Measurements from ENCODE around the gene GSC2. TPM values are rescaled to one million over a fixed set of nuclear protein-coding genes. Genes with fewer than 3 reads are reported as not detected.

The GSC2 gene
- total RNA-seq, 2 donors from 2014 or later = not detected

DNA sequence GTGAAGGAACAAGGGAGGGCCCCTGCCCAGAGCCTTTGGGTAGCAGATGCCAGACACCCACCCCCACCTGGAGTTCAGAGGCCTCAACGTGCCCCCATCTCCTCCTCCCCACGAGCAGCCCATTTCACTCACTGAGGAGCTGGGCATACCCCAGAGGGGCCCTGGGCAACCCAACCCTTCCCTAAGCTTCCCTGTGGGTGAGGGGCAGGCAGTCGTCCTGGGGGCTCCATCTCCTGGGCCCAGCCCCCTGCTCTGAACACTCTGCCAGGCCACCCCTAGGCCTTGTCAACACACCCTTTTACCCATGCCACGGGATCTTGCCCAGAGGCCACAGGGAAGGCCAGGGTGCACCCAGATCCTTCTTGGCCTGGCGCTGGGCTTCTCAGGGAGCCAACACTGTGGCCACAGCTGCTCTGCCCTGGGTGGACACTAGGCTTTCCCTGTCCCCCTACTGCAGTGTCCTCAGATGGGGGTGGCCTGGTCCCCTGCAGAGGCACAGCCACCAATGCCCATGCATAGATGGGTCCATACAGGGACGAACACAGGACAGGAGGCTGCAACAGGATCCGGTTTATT lies 25.0 kb upstream of the GSC2 start:
- no peak for DNase-seq (ENCODE audit: low spot score)
- H3K36me3 ChIP-seq = no peaks in the 10 kb centered on the region
- no peak overlapping the region for H3K4me3 ChIP-seq
- H3K4me1 ChIP-seq (ENCODE audit: control insufficient read depth in 1 of 2, low read depth in 2 of 2) = peaks cover 27 to 62% of the 10 kb centered on the region in 2 donors
- no peaks in the 10 kb centered on the region for H3K9me3 ChIP-seq
- ATAC-seq (ENCODE audit: insufficient number of reproducible peaks, low FRiP score, low read depth) = no peak
- TF ChIP-seq, protein P1, sequence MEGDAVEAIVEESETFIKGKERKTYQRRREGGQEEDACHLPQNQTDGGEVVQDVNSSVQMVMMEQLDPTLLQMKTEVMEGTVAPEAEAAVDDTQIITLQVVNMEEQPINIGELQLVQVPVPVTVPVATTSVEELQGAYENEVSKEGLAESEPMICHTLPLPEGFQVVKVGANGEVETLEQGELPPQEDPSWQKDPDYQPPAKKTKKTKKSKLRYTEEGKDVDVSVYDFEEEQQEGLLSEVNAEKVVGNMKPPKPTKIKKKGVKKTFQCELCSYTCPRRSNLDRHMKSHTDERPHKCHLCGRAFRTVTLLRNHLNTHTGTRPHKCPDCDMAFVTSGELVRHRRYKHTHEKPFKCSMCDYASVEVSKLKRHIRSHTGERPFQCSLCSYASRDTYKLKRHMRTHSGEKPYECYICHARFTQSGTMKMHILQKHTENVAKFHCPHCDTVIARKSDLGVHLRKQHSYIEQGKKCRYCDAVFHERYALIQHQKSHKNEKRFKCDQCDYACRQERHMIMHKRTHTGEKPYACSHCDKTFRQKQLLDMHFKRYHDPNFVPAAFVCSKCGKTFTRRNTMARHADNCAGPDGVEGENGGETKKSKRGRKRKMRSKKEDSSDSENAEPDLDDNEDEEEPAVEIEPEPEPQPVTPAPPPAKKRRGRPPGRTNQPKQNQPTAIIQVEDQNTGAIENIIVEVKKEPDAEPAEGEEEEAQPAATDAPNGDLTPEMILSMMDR (IDR thresholded peaks at IDR 0.05) = no peak
- no peaks in the 10 kb centered on the region for H3K27me3 ChIP-seq (replicated peaks; ENCODE audit: insufficient read depth)
- H3K27ac ChIP-seq = peak overlapping the region in 1 of 2 donors; percentile 59

DNA sequence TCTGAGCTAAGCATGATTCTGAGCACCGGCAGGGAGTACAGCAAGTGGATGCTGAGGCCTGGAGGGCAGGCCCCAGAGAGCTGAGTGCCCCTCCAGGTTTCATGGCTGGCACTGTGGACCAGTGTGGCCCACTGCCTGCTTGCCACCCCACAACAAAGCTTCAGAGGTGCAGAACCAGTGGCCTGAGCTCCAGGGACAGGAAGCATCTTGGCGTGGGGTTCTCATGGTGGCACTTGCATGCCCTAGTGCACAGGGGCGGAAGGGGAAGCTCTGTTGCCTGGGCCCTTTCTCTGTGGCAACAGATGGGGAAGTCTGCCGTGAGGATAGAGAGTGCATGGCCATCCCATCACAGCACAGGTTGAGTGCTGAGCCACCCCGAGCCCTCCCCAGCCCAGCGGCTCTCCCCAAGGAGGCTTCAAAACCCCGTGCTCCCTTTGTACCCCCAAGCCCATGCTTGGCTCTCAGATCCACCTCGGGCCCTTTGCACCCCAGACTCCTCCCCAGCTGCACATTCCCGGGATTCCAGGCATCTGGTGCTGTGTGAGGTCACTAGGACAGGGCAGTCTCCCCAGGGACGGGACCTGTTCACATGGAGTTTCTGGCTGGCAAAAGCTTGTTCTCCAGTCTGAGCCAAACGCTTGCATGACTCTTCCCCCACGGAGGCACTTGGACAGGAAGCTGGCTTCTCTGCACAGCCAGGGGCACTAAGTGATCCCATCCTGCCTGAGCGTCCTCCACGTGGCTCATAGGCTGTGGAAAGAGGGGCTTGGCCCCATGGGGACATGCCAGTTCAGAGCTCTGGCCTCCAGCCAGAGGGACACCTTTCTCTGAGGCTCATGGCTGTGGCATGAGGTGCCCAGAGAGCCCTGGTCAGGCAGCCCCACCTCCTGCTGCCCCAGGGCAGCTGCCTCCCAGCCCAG lies 24.3 kb upstream of the GSC2 start:
- TF ChIP-seq, protein P1 (IDR thresholded peaks at IDR 0.05) = no peak
- peaks cover 4% of the 10 kb centered on the region for H3K27me3 ChIP-seq (replicated peaks; ENCODE audit: insufficient read depth)
- no peak for ATAC-seq (ENCODE audit: insufficient number of reproducible peaks, low FRiP score, low read depth)
- H3K9me3 ChIP-seq = no peaks in the 10 kb centered on the region
- no peak overlapping the region for H3K4me3 ChIP-seq
- H3K36me3 ChIP-seq = no peaks in the 10 kb centered on the region
- peaks cover 32 to 69% of the 10 kb centered on the region in 2 donors for H3K4me1 ChIP-seq (ENCODE audit: control insufficient read depth in 1 of 2, low read depth in 2 of 2)
- DNase-seq (ENCODE audit: low spot score) = no peak
- H3K27ac ChIP-seq = peak overlapping the region in 1 of 2 donors; percentile 59

DNA sequence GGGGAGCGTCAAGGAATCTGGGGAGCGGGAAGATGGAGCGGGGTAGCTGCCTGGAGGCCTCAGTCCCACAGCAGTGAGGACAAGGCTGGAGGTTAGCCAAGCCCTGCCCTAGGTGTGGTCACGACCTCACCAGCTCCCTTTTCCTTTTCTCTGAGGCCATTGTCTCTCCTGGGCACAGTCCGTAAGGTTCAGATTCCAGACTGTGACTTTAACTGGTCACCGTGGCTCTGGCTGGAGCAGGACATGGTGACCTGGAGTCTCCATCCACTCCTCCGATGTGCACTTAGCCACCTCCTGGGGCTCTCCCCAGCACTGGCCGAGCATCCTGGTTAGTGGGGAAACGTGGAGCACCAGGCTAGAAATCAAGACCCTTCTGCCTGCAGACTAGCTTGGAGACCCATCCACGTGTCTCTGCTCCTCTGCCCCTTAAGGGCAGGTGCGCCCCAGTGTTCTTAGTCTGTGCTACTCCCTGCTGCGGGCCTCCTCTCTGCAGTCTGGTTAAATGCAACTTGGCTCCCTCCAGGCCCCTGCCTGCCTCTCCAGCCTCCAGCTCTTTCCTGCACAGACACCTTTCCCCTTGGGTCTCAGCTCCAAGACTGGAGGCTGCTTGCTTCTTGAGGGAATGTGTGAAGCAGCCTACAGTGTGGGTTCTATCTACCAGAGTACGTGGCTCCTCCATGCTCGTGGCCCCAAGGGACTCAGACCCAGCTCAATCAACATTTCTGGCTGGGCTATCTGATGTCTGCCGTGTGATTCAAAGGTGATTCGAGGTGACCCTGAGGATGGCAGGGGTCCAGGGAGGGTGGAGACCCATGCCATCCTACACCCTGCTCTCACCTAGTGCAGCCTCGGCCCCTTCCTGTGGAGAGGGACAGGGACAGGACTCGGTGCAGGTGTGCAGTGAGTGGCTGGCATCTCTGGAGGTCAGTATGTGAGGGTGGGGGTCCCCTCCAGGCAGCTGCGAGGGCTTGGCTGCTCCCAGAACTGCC lies 23.2 kb upstream of the GSC2 start:
- Histone ChIP-seq H3K36me3 (no peaks in the 10 kb centered on the region), H3K9me3 (no peaks in the 10 kb centered on the region), H3K4me1 (ENCODE audit: control insufficient read depth in 1 of 2, low read depth in 2 of 2) (peaks cover 32 to 72% of the 10 kb centered on the region in 2 donors), H3K4me3 (no peak overlapping the region), H3K27me3 (replicated peaks; ENCODE audit: insufficient read depth) (peaks cover 11% of the 10 kb centered on the region), H3K27ac (no peak overlapping the region)
- no peak for ATAC-seq (ENCODE audit: insufficient number of reproducible peaks, low FRiP score, low read depth)
- TF ChIP-seq, protein P1 (IDR thresholded peaks at IDR 0.05) = no peak
- no peak for DNase-seq (ENCODE audit: low spot score)

DNA sequence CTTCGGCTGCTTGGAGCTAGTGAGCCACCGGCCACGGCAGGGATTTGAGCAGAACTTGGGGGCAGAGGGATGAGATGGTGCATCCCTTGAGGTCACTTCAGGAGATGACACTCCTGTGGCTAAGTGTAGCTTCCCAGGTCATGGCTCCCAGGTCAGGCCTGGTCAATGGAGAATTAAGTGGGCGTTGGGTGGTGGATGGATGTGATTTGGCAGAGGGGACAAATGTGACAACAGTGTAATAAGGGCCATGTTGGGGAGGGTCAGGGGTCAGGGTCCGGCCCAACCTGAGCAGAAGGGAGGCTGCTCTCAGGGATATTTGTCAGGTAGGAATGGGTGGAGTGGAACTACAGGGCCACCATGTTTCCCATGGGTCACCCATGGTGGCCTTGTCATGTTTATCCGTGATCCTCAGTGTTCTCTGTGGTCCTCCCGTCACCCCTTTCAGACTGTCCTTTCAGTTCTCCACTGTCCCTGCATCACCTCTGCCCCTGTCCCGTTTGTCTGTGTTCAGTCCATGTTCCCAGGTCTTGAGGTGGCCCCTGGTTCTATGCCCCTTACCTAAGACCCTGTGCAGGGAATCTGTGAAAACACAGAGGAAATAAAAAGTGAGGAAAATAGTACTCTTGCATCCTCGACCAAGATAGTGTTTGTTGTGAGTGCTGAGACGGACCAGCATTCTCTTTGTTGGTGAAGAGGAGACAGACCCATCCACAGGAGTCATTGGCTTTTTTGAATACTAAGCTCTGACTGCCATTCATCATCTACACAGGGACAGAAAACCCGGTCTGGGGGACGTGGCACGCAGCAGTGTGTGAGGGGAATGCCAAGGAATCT lies 22.3 kb upstream of the GSC2 start:
- Histone ChIP-seq H3K27ac (peak overlapping the region; percentile 74 to 85), H3K27me3 (replicated peaks; ENCODE audit: insufficient read depth) (peaks cover 15% of the 10 kb centered on the region), H3K4me3 (peak overlapping the region; percentile 99), H3K36me3 (no peaks in the 10 kb centered on the region), H3K9me3 (no peaks in the 10 kb centered on the region), H3K4me1 (ENCODE audit: control insufficient read depth in 1 of 2, low read depth in 2 of 2) (peaks cover 28 to 67% of the 10 kb centered on the region in 2 donors)
- no peak for ATAC-seq (ENCODE audit: insufficient number of reproducible peaks, low FRiP score, low read depth)
- DNase-seq (ENCODE audit: low spot score) = no peak
- TF ChIP-seq, protein P1 (IDR thresholded peaks at IDR 0.05) = no peak

Measured in thoracic aorta (tissue), 2 donors.